Measurements from ENCODE around the gene AUNIP. TPM values are rescaled to one million over a fixed set of nuclear protein-coding genes. Genes with fewer than 3 reads are reported as not detected.

Gene AUNIP
- total and polyA plus RNA-seq, 2 of the 8 experiments (the other 6 are each of a cell fraction or from before 2014, with no cell fraction given), result 18.6 to 23.2 TPM

GRCh38 chr1:25898223-25899015, 39.2 kb upstream of the AUNIP start:
- Histone ChIP-seq H2BK20ac (ENCODE audit: low read length) (no peak overlapping the region), H3K4ac (replicated peaks; ENCODE audit: insufficient read length, low read depth, low read length) (no peak overlapping the region), H3K14ac (ENCODE audit: insufficient read length) (no peak overlapping the region), H3K56ac (replicated peaks; ENCODE audit: insufficient read length, low read depth, low read length) (no peak overlapping the region), H2BK15ac (ENCODE audit: low read length) (no peak overlapping the region), H3K79me2 (ENCODE audit: control insufficient read depth in 1 of 2, insufficient read depth in 2 of 2, low read length in 2 of 2) (peaks cover 0 to 15% of the 10 kb centered on the region in 2 experiments; a peak in 3 of 4 replicates), H2AFZ (ENCODE audit: low read length) (no peak overlapping the region), H4K8ac (ENCODE audit: extremely low read depth, insufficient read depth, low read length) (no peak overlapping the region), H4K91ac (replicated peaks; ENCODE audit: insufficient read length, low read length) (no peak overlapping the region), H3K27me3 (replicated peaks in 1 of 4; ENCODE audit: control insufficient read depth in 3 of 4, extremely low read depth in 1 of 4, insufficient read depth in 3 of 4, low read length in 3 of 4) (no peaks in the 10 kb centered on the region), H3K23ac (ENCODE audit: insufficient read length) (no peak overlapping the region), H3K18ac (ENCODE audit: extremely low read depth, low read length) (no peak overlapping the region), H4K5ac (ENCODE audit: insufficient read length, low read depth, low read length) (no peak overlapping the region), H2BK12ac (ENCODE audit: low read depth, low read length) (no peak overlapping the region), H2BK120ac (replicated peaks; ENCODE audit: low read depth, low read length) (no peak overlapping the region), H3K4me2 (ENCODE audit: insufficient read depth in 1 of 2, low read depth in 2 of 2, low read length in 2 of 2) (no peak overlapping the region), H3K36me3 (ENCODE audit: control insufficient read depth in 2 of 4, insufficient read depth in 4 of 4, low read length in 3 of 4) (peaks cover 24 to 54% (median 44%) of the 10 kb centered on the region in 4 experiments), H4K20me1 (replicated peaks in 1 of 2; ENCODE audit: control insufficient read depth in 1 of 2, insufficient read depth in 2 of 2, low read length in 2 of 2) (peaks cover 2 to 18% of the 10 kb centered on the region in 2 experiments), H2AK5ac (ENCODE audit: low read depth, low read length) (no peak overlapping the region), H3K27ac (ENCODE audit: low read depth, low read length) (no peak overlapping the region), H3K9me3 (ENCODE audit: insufficient read depth in 2 of 2, low read depth in 1 of 2, low read length in 1 of 2) (no peaks in the 10 kb centered on the region), H3K9ac (replicated peaks in 1 of 4; ENCODE audit: extremely low read depth in 1 of 4, low read depth in 3 of 4, low read length in 3 of 4) (no peak overlapping the region), H3K4me1 (replicated peaks in 1 of 4; ENCODE audit: control insufficient read depth in 3 of 4, insufficient read depth in 4 of 4, low read length in 3 of 4) (peaks cover 0 to 3% (median 0%) of the 10 kb centered on the region in 4 experiments; a peak in 1 of 7 replicates), H3K4me3 (ENCODE audit: extremely low read depth in 1 of 4, insufficient read depth in 2 of 4, low read depth in 3 of 4, low read length in 4 of 4) (no peak overlapping the region), H3K79me1 (ENCODE audit: low read depth, low read length) (0 out of 2 replicates have a peak, but pooled peaks cover 3% of the 10 kb centered on the region), H2BK5ac (ENCODE audit: low read depth, low read length) (no peak overlapping the region), H3K23me2 (ENCODE audit: low read depth, low read length) (no peaks in the 10 kb centered on the region)
- 94% methylated on average over 11 of the region's 11 CpGs; no CpG with 5 or more reads in 1 of the 2 experiments for WGBS, 2 experiments (ENCODE audit: extremely low coverage in 1 of 2, insufficient coverage in 1 of 2, insufficient read length in 1 of 2, insufficient replicate concordance in 2 of 2, low coverage in 1 of 2, low lambda C conversion rate in 2 of 2, missing lambda C conversion rate in 1 of 2)
- CTCF ChIA-PET (ENCODE audit: partially characterized antibody), result interaction anchor here (0.7 to 16.4 kb wide), 11 partner anchors 9 to 325 kb away, joined by 3 to 330 read pairs (median 6); partner anchors contain the start of gene PAFAH2
- POLR2A ChIA-PET (ENCODE audit: partially characterized antibody), result interaction anchor here (1.0 to 5.3 kb wide), 14 partner anchors 8 to 126 kb away, joined by 3 to 51 read pairs (median 4); partner anchors contain the start of genes PAFAH2, PAQR7 and STMN1
- DNase-seq (ENCODE audit: low read depth in 1 of 2, low spot score in 2 of 2) (no peak), FAIRE-seq (no peak)
- TF ChIP-seq CHD2 (IDR thresholded peaks at IDR 0.05; ENCODE audit: low read length) (no peak), SIX5 (IDR thresholded peaks at IDR 0.05; ENCODE audit: low read depth, low read length) (no peak), HDAC2 (IDR thresholded peaks at IDR 0.05; ENCODE audit: borderline replicate concordance in 1 of 2, low read depth in 2 of 2, low read length in 2 of 2) (no peak), BRCA1 (IDR thresholded peaks at IDR 0.05; ENCODE audit: low read depth, low read length) (no peak), BACH1 (IDR thresholded peaks at IDR 0.05; ENCODE audit: low read length) (no peak), SUZ12 (IDR thresholded peaks at IDR 0.05; ENCODE audit: low read length) (no peak), POLR2A (IDR thresholded peaks at IDR 0.05; ENCODE audit: control extremely low read depth in 1 of 2, low read depth in 2 of 2, low read length in 2 of 2) (no peak), KDM1A (IDR thresholded peaks at IDR 0.05; ENCODE audit: borderline replicate concordance, low read length) (no peak), CBX5 (IDR thresholded peaks at IDR 0.05; ENCODE audit: low read depth, low read length) (no peak), CREB1 (IDR thresholded peaks at IDR 0.05) (no peak), CBX8 (IDR thresholded peaks at IDR 0.05; ENCODE audit: borderline replicate concordance, low read depth, low read length) (no peak), GABPA (IDR thresholded peaks at IDR 0.05; ENCODE audit: borderline replicate concordance, insufficient read depth, low read length) (no peak), NANOG (IDR thresholded peaks at IDR 0.05; ENCODE audit: insufficient read depth, low read depth, low read length, poor library complexity, severe bottlenecking) (no peak)

Measured in H1 (cell line).